Measurements from ENCODE around the gene CTNNAL1.

- TF ChIP-seq EZH2 (IDR thresholded peaks at IDR 0.05; ENCODE audit: low read length), result no peak
- no peak for TF ChIP-seq CTCF (optimal IDR thresholded peaks at IDR 0.05 in 1 of 3, IDR thresholded peaks at IDR 0.05 in 1 of 3, conservative IDR thresholded peaks at IDR 0.05 in 1 of 3; ENCODE audit: extremely low read depth in 1 of 3, insufficient read depth in 2 of 3, low read length in 3 of 3)
Measured at GRCh38 chr9:109020113-109020512, 6.8 kb upstream of the CTNNAL1 start.
